GM18499 (cell line): ENCODE results near the gene UBL5.
"Not testable (repeated sequence)": the region's sequence is repeated elsewhere in the genome, so short reads cannot be mapped to it uniquely, and the experiment has no call there.

ENCODE experiments used
- ATAC-seq: cut with Tn5 transposase; IDR thresholded peaks from one replicate; pipeline ENCODE4 v1.9.1; 2021; ENCODE audit warnings: moderate number of reproducible peaks; ENCODE audit not compliant: insufficient read depth, unreplicated experiment

Gene UBL5

GRCh38 chr19:9808855-9809824 lies 18.6 kb upstream of the UBL5 start:
- ATAC-seq = no peak

GRCh38 chr19:9811139-9811538 lies 16.6 kb upstream of the UBL5 start:
- ATAC-seq = no peak

- no peak for ATAC-seq
Observed at GRCh38 chr19:9818175-9818733, 9.5 kb upstream of the UBL5 start.

- ATAC-seq = peak; percentile 56
Observed at GRCh38 chr19:9818734-9819595, 8.8 kb upstream of the UBL5 start, which contains the start of gene FBXL12. Gene FBXL12, minus strand, starts transcription at chr19:9819079. Its CDS starts 266 bp downstream, at chr19:9818813.

- ATAC-seq = no peak
Observed at GRCh38 chr19:9819596-9819909, 8.2 kb upstream of the UBL5 start.

GRCh38 chr19:9820034-9820433 lies 7.7 kb upstream of the UBL5 start:
- not testable (repeated sequence) for ATAC-seq

GRCh38 chr19:9823816-9824215 lies 3.9 kb upstream of the UBL5 start:
- no peak for ATAC-seq

GRCh38 chr19:9828551-9829063 lies 889 bp downstream of the UBL5 start:
- ATAC-seq = no peak

- ATAC-seq = no peak
Observed at GRCh38 chr19:9834307-9834725, 6.6 kb downstream of the UBL5 start.

- ATAC-seq = peak; percentile 71
Observed at GRCh38 chr19:9834726-9835506, 7.2 kb downstream of the UBL5 start, which contains the start of gene PIN1. Gene PIN1, plus strand, starts transcription at chr19:9835318. Its CDS starts 27 bp downstream, at chr19:9835345.

GRCh38 chr19:9835507-9835949 lies 7.8 kb downstream of the UBL5 start:
- no peak for ATAC-seq

- ATAC-seq = no peak
Observed at GRCh38 chr19:9836021-9836420, 8.3 kb downstream of the UBL5 start.

- no peak for ATAC-seq
Observed at GRCh38 chr19:9838324-9838723, 10.6 kb downstream of the UBL5 start.

- no peak for ATAC-seq
Observed at GRCh38 chr19:9839415-9839814, 11.7 kb downstream of the UBL5 start.

GRCh38 chr19:9842834-9843625 lies 15.3 kb downstream of the UBL5 start:
- no peak for ATAC-seq

- not testable (repeated sequence) for ATAC-seq
Observed at GRCh38 chr19:9843626-9844273, 16.0 kb downstream of the UBL5 start.

- ATAC-seq = no peak
Observed at GRCh38 chr19:9847087-9847671, 19.5 kb downstream of the UBL5 start.

- no peak for ATAC-seq
Observed at GRCh38 chr19:9848060-9848459, 20.3 kb downstream of the UBL5 start.
